Osteoblast (primary cell): ENCODE data around the gene LIN7C. TPM values are rescaled to one million over a fixed set of nuclear protein-coding genes. Genes with fewer than 3 reads are reported as not detected.

Experiments
- DNase-seq: peaks from one replicate; pipeline ENCODE4 v3.0.0; 2011; ENCODE audit warnings: low spot score, mixed read lengths; ENCODE audit not compliant: insufficient read length; ENCODE audit errors: missing footprints
- H2AFZ ChIP-seq: 2 replicates; pipeline ENCODE4 v1.6.0; 2011; ENCODE audit warnings: mild to moderate bottlenecking, low read length
- H3K27ac ChIP-seq: 2 replicates; pipeline ENCODE4 v1.5.1; 2011; ENCODE audit warnings: mild to moderate bottlenecking, low read depth, low read length, moderate library complexity
- H3K27me3 ChIP-seq: 2 replicates; pipeline ENCODE4 v1.6.0; 2012; ENCODE audit warnings: mild to moderate bottlenecking, control low read depth, inconsistent platforms, low read length, moderate library complexity; ENCODE audit not compliant: insufficient read depth
- H3K36me3 ChIP-seq: 2 replicates; pipeline ENCODE4 v1.5.1; 2011; ENCODE audit warnings: mild to moderate bottlenecking, low read length, control low read depth, moderate library complexity; ENCODE audit not compliant: insufficient read depth
- H3K4me1 ChIP-seq: 2 replicates; pipeline ENCODE4 v1.5.1; 2011; ENCODE audit warnings: mild to moderate bottlenecking, low read length, control low read depth, moderate library complexity; ENCODE audit not compliant: insufficient read depth
- H3K4me2 ChIP-seq: 2 replicates; pipeline ENCODE4 v1.6.0; 2011; ENCODE audit warnings: mild to moderate bottlenecking, low read length; ENCODE audit not compliant: insufficient read depth
- H3K4me3 ChIP-seq: fragments of 200-600 bp; sonication (generic); 3 replicates; pipeline ENCODE4 v1.5.1; 2012; ENCODE audit warnings: mild to moderate bottlenecking, low read length, inconsistent platforms; ENCODE audit not compliant: insufficient read depth
- H3K79me2 ChIP-seq: 2 replicates; pipeline ENCODE4 v1.6.0; 2012; ENCODE audit warnings: mild to moderate bottlenecking, low read length, control low read depth, inconsistent platforms; ENCODE audit not compliant: insufficient read depth
- H3K9me3 ChIP-seq: 2 replicates; pipeline ENCODE4 v1.5.1; 2011; ENCODE audit warnings: low read depth, low read length, control low read depth
- H4K20me1 ChIP-seq: 2 replicates; pipeline ENCODE4 v1.6.0; 2012; ENCODE audit warnings: mild to moderate bottlenecking, low read length, control low read depth; ENCODE audit not compliant: insufficient read depth
- CTCF ChIP-seq: IDR thresholded peaks from 2 replicates; pipeline ENCODE4 v1.5.1; 2011; ENCODE audit warnings: mild to moderate bottlenecking, low read depth, low read length, moderate library complexity; ENCODE audit errors: extremely low read depth
- small RNA-seq: library from RNA; depleted of rRNA; stranded (forward); fragments of <200 nt; gene quantifications from one replicate; pipeline ENCODE3, GENCODE V24; 2012
- total RNA-seq: library from RNA; depleted of rRNA; stranded (reverse); fragments of >200 nt; gene quantifications from 2 replicates; pipeline ENCODE4 v1.2.3, GENCODE V29; 2012

Gene LIN7C
- total RNA-seq, 1 donor: 69.5 TPM

- no peak overlapping the region for H2AFZ ChIP-seq
- H3K27ac ChIP-seq: no peak overlapping the region
- no peak for DNase-seq
- no peaks in the 10 kb centered on the region for H3K27me3 ChIP-seq
- peaks cover 11% of the 10 kb centered on the region for H3K4me1 ChIP-seq
- no peak for TF ChIP-seq CTCF
- H3K36me3 ChIP-seq: no peaks in the 10 kb centered on the region
- H3K9me3 ChIP-seq: no peaks in the 10 kb centered on the region
- H3K4me3 ChIP-seq: no peak overlapping the region
- peaks cover 69% of the 10 kb centered on the region for H3K79me2 ChIP-seq
- peaks cover 14% of the 10 kb centered on the region for H4K20me1 ChIP-seq
- no peak overlapping the region for H3K4me2 ChIP-seq
These were observed 61.8 kb downstream of the LIN7C start for GRCh38 chr11:27444801-27445215.

Small RNAs within 50 kb of the gene (small RNA-seq; reads per million reads assigned to genes)
- gene AC100771.1 (not detected), gene MIR8087 (not detected), gene RNA5SP339 (not detected)

Other genes starting within 250 kb of the LIN7C start
- gene CCDC34, start 143.6 kb downstream of the LIN7C start, total RNA-seq: 3.6 and 5.9 TPM in 2 replicates
- gene LGR4, start 34.0 kb downstream of the LIN7C start, total RNA-seq: 56.1 and 96.9 TPM in 2 replicates
- gene BDNF, start 193.7 kb upstream of the LIN7C start, total RNA-seq: 6.9 and 8.0 TPM in 2 replicates